IPS DF 19.7 (cell line): ENCODE measurements around the gene SEL1L2.

Source experiments
- DNase-seq: peaks from one replicate; pipeline ENCODE4 v3.0.0-alpha.2; 2013; ENCODE audit warnings: low read depth, low spot score

SEL1L2 gene

DNA sequence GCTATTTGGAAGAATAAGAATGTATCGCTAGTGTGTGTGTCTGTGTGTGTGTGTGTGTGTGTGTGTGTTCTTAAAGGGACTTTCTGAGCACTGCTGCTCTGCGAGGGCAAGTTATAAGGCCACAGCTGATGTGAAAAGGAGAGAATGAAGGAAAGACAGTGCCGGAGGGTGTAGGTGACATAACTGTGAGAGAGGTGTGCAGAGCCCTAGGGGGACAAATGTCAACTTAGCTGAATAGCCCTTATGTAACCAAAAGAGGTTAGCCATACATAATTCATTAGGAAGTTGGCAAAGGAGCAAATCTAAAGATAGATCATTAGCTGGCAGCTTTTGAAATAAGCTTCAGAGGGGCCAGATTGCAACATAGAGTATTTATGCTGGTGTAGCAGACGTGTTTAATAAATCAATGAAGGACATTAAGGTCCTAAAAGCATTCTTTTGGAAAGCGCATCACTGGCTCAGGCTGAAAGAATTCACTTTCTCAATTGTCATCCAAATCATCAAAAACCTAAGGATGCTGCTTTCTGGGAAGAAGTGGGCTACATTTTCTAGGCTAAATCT is 124.5 kb downstream of the SEL1L2 start:
- no peak for DNase-seq

GRCh38 chr20:13865156-13865555 is 125.3 kb downstream of the SEL1L2 start:
- DNase-seq = no peak

- no peak for DNase-seq
Observed at GRCh38 chr20:13863244-13863643, 127.2 kb downstream of the SEL1L2 start.

GRCh38 chr20:13862245-13862644 is 128.2 kb downstream of the SEL1L2 start:
- no peak for DNase-seq

DNA sequence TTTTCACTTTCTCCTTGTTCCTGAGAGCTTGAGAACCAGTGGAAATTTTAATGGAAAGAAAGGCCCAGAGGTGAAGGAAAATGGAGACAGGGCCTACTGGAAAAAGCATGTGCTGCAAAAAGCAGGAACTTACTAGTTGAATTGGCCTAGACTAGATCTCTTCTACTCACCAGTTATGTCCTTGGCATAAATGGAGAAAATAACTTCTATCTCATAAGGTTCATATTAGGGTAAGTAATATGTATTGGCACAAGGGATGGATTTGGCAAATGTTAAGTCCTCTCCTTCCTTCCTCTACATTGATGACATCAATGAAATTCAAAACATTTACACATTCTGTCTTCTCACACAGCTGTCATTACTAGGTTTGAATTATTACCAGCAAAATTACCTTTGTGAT is 131.5 kb downstream of the SEL1L2 start:
- DNase-seq = no peak

DNA sequence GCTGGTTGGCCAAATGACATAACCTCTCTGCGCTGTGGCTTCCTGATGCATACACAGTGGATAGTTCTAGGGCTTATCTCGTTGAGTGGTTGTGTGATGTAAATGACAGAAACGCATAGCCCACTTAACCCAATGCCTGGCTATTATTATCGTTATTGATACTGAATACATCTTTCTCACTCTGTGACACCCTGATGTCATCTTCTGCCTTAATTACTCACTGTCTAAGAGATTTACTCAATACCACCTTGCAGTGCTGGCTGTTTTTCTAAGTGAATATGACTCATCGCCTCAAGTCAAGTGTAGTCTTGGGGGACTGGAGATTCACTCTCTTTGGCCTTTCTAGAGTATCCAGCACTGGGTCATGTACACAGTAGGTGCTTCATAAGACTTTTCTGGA is 132.0 kb downstream of the SEL1L2 start:
- DNase-seq = no peak

- no peak for DNase-seq
Observed at GRCh38 chr20:13857961-13858360, 132.5 kb downstream of the SEL1L2 start.

GRCh38 chr20:13857304-13857703 is 133.1 kb downstream of the SEL1L2 start:
- no peak for DNase-seq

- DNase-seq = no peak
Observed at GRCh38 chr20:13856354-13856753, 134.1 kb downstream of the SEL1L2 start.

DNA sequence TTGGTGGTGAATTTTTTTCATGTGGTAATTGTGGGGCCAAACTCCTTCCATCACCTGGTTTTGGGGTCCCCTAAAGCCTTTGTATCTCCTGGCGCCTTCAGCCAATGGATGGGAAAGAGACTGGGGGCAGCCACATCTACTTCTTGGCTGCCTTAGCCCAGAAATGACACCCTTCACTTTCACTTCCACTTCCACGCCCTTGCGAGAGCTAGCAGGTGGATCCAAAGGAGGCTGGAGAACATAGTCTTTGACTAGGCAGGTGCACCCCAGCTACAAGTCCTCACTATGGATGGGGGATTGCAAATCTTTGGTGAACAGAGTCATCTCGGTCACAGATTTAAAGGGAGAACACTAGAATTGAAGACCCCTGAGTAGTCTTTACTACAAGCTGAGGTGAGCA is 134.8 kb downstream of the SEL1L2 start:
- DNase-seq = no peak

DNA sequence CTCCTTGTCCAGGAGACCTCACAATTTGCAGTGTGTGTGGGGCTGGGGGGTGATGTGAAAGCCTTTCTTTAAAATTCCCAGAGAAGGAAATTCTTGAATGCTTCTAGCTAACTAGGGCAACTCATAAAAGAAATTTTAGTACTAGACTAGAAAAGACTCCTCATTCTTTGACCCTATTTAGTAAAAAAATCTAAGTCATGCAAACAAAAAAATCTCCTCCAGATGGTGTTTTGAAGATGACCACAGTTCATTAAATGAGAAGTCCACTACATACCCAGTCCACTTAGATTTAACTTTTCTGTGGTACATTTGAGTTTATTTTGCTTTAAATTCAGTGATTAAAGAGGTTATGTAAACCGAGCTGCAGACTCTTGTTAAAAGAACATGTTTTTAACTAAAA is 138.1 kb downstream of the SEL1L2 start:
- no peak for DNase-seq

DNA sequence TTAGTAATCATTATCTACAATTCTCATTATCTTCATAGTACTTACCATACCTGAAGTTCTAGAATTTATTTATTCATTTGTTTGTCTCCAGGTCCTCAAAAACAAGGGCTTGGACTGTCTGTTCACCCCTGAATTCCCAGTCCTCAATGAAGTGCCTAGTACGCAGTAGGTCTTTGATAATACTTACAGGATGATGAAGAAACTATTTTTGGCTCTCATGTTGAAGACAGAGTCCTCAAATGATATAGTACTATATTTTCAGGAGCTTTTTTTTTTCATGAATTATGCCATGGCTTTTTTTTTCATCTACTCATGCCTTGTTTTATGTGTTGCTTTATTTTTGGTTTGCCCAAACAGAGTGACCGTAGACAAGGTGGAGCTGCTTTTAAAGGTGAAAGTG is 139.1 kb downstream of the SEL1L2 start:
- DNase-seq = no peak

DNA sequence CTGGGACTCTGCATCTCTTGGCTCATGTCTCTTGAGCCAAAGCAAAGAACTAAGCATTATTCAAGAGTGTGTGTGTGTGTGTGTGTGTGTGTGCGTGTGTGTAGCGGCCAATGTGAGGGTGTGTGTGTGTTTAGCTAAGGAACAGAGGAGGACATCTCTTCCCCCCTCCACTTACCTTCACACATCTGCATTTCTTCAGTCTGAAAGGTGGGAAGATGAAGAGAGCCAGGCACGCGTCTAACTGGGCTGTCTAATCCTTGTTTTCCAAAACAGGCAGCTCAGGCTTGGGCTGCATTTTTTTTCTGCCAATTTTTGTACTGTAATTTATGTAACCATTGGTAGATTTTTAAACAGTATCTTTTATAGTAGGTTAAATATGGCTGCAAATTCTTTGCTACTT is 146.1 kb downstream of the SEL1L2 start:
- no peak for DNase-seq

DNA sequence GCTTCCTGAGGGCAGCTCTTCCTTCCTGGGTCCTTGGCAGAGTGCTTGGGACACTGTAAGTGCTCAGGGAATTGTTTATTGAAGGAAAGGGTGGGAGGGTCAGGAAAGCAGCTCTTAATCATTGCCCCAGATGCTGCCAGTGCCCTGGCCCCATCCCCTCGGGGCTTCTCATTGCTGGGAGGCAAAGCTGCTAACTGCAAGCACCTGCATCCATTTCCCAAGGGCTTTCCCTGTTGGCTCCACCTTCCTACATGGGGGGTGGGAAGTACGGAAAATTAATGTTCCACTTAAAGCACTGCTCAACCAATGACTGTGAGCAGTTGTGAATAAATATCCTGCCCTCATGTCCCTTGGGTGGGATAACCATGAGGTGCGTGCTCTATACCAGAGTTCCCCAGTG is 149.2 kb downstream of the SEL1L2 start:
- DNase-seq = no peak

- DNase-seq = no peak
Observed at GRCh38 chr20:13840093-13840465, 150.3 kb downstream of the SEL1L2 start.

DNA sequence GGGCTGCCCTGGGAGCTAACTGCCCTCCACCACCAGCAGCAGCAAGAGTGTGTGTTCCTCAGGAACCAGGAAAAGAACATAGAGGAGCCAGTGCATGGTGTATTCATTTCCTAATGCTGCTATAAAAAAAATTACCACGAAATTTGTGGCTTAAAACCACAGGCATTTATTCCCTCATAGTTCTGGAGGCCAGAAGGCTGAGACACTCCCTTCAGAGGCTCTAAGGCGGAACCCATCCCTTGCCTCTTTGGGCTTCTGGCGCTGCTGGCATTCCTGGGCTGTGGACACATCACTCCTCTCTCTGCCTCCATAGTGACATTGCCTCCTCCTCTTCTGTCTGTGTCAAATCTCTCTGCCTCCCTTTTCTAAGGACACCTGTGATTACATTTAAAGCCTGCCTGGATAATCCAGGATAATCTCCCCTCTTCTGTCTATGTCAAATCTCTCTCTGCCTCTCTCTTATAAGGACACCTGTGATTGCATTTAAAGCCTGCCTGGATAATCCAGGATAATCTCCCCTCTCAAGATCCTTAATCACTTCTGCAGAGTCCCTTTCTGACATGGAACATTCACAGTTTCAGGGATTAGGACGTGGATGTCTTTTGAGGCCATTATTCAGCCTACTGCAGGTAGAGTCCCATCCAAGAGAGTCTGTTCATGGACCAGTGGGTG is 150.9 kb downstream of the SEL1L2 start:
- DNase-seq = no peak

DNA sequence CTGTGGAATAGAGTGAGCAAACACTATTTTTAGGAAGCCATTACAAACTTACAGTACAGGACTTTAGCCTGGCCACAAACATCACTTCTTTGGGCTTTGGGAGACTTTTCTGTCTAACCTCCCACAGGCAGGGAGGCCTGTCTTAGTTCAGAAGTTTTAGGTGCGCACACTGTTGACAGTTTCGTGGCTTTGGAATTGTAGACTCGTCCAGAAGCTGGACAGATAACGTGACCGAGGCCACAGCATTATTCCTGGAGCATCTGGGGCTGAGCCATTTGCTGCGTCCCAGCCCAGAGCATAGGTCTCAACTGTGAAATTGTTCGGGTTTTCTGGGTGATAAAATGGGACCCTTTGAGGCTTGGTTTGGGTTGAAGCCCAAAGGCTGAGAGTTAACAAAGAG is 151.8 kb downstream of the SEL1L2 start:
- no peak for DNase-seq

- no peak for DNase-seq
Observed at GRCh38 chr20:13831476-13831875, 158.9 kb downstream of the SEL1L2 start.

GRCh38 chr20:13825465-13825864 is 164.9 kb downstream of the SEL1L2 start:
- no peak for DNase-seq

- DNase-seq = no peak
Observed at GRCh38 chr20:13824459-13824858, 166.0 kb downstream of the SEL1L2 start.

- DNase-seq = no peak
Observed at GRCh38 chr20:13822459-13822858, 168.0 kb downstream of the SEL1L2 start.

DNA sequence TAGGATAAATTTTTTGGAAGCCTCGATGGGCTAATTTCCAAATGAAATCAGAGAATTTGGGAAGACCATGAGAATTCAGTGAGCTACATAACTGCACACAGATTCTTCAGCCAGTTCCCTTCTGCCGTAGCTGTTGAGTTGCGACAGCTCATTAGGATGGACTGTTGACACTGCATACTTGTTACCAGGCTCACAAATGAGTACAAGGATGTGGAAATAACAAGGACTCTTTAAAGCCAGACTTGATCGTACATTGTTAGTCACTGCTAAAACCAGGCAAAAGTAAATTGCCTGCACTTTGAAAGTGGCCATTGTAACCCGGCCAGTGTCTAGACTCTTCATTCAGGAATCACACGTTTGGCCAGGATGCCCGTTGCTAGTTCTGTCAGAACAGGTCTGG is 168.5 kb downstream of the SEL1L2 start:
- no peak for DNase-seq

DNA sequence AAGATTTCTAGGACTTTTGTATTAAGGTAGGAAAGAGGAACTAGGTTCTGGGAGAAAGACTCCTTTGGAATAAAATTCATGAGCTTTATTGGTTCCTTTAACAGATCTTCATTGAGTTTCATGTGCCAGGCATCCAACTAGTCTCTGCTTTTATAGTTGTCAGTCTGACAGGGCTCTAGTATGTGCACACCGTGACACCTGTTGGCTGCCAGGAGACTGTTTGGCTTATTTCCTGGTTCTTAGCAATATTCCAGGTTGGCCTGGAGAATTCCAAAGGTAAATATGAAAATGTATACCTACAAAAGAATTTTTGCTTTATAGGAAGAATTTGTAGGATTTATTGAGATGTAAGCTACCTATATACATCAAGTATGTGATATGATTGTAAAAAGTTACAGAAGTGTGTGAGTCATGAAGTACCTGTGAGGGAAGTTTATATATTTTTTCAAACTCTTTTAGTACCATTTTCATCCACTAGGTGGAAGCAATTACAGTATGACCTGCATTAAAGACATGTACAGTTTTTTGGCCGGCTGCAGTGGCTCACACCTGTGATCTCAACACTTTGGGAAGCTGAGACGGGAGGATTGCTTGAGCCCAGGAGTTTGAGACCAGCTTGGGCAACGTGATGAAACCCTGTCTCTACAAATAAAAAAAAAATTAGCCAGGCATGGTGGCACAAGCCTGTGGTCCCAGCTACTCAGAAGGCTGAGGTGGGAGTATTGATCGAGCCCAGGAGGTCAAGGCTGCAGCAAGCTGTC is 170.3 kb downstream of the SEL1L2 start:
- DNase-seq = no peak
